ENCODE results near the gene TREML4. TPM values are rescaled to one million over a fixed set of nuclear protein-coding genes. Genes with fewer than 3 reads are reported as not detected.

Gene TREML4
- total RNA-seq, 4 donors from 2014 or later = not detected

- Histone ChIP-seq H3K9me3 (no peaks in the 10 kb centered on the region), H3K27ac (no peak overlapping the region), H3K36me3 (no peaks in the 10 kb centered on the region), H3K4me1 (no peaks in the 10 kb centered on the region), H3K27me3 (no peaks in the 10 kb centered on the region), H3K4me3 (no peak overlapping the region)
- DNase-seq (ENCODE audit: low spot score in 2 of 2) = no peak
- no peak for TF ChIP-seq EP300 (IDR thresholded peaks at IDR 0.05)
- no peak for TF ChIP-seq CTCF (IDR thresholded peaks at IDR 0.05)
- TF ChIP-seq POLR2A (IDR thresholded peaks at IDR 0.05) = no peak
- WGBS, 2 donors = 85 to 100% methylated on average over 4 of the region's 4 CpGs
Observed at GRCh38 chr6:41229721-41230120, 1.6 kb downstream of the TREML4 start.

- Histone ChIP-seq H3K27me3 (no peaks in the 10 kb centered on the region), H3K4me1 (no peaks in the 10 kb centered on the region), H3K9me3 (no peaks in the 10 kb centered on the region), H3K4me3 (no peak overlapping the region), H3K36me3 (no peaks in the 10 kb centered on the region), H3K27ac (no peak overlapping the region)
- no peak for TF ChIP-seq POLR2A (IDR thresholded peaks at IDR 0.05)
- no peak for TF ChIP-seq EP300 (IDR thresholded peaks at IDR 0.05)
- no peak for TF ChIP-seq CTCF (IDR thresholded peaks at IDR 0.05)
- 51 to 59% methylated on average over 5 of the region's 5 CpGs for WGBS, 2 donors
- DNase-seq (ENCODE audit: low spot score in 2 of 2) = no peak
Observed at GRCh38 chr6:41231246-41231645, 3.1 kb downstream of the TREML4 start.

GRCh38 chr6:41232667-41233066 is 4.5 kb downstream of the TREML4 start:
- DNase-seq (ENCODE audit: low spot score in 2 of 2) = no peak
- WGBS, 2 donors = 85 to 87% methylated on average over 6 of the region's 6 CpGs
- TF ChIP-seq EP300 (IDR thresholded peaks at IDR 0.05) (no peak), CTCF (IDR thresholded peaks at IDR 0.05) (no peak), POLR2A (IDR thresholded peaks at IDR 0.05) (no peak)
- H3K4me3 ChIP-seq = no peak overlapping the region
- no peak overlapping the region for H3K27ac ChIP-seq
- H3K27me3 ChIP-seq = peaks cover 0 to 3% of the 10 kb centered on the region in 2 donors
- H3K36me3 ChIP-seq = no peaks in the 10 kb centered on the region
- H3K9me3 ChIP-seq = no peaks in the 10 kb centered on the region
- no peaks in the 10 kb centered on the region for H3K4me1 ChIP-seq

- no peaks in the 10 kb centered on the region for H3K9me3 ChIP-seq
- no peak for TF ChIP-seq CTCF (IDR thresholded peaks at IDR 0.05)
- TF ChIP-seq POLR2A (IDR thresholded peaks at IDR 0.05) = no peak
- TF ChIP-seq EP300 (IDR thresholded peaks at IDR 0.05) = no peak
- no peak overlapping the region for H3K4me3 ChIP-seq
- DNase-seq (ENCODE audit: low spot score in 2 of 2) = no peak
- no peak overlapping the region for H3K27ac ChIP-seq
- peaks cover 0 to 4% (median 0%) of the 10 kb centered on the region in 4 donors for H3K4me1 ChIP-seq
- H3K27me3 ChIP-seq = peaks cover 2 to 32% of the 10 kb centered on the region in 2 donors
- no peaks in the 10 kb centered on the region for H3K36me3 ChIP-seq
- WGBS, 2 donors = 87% methylated on average over 4 of the region's 4 CpGs
Observed at GRCh38 chr6:41236276-41236675, 8.1 kb downstream of the TREML4 start.

- WGBS, 2 donors = 75 to 79% methylated on average over 5 of the region's 5 CpGs
- Histone ChIP-seq H3K4me3 (no peak overlapping the region), H3K27me3 (peaks cover 2 to 36% of the 10 kb centered on the region in 2 donors), H3K27ac (no peak overlapping the region), H3K4me1 (peaks cover 0 to 4% (median 0%) of the 10 kb centered on the region in 4 donors), H3K36me3 (no peaks in the 10 kb centered on the region), H3K9me3 (no peaks in the 10 kb centered on the region)
- no peak for DNase-seq (ENCODE audit: low spot score in 2 of 2)
- TF ChIP-seq POLR2A (IDR thresholded peaks at IDR 0.05) (no peak), EP300 (IDR thresholded peaks at IDR 0.05) (no peak), CTCF (IDR thresholded peaks at IDR 0.05) (no peak)
Observed at GRCh38 chr6:41237128-41237527, 9.0 kb downstream of the TREML4 start.
